Cardiac fibroblast (primary cell): ENCODE measurements around the gene NOL11.

Source experiments
- DNase-seq, 2 donors: peaks; one replicate each; pipeline versions ENCODE4 v3.0.0 to v3.0.0-alpha.2; 2010; ENCODE audit warnings: low read depth in 2 of 2
- H3K4me3 ChIP-seq, 2 donors: replicated peaks in 1 of 2; 1 replicate in 1 of 2; 2 replicates in 1 of 2; pipeline ENCODE4 v1.5.1; 2011; ENCODE audit warnings: low read depth in 2 of 2, low read length in 2 of 2, mild to moderate bottlenecking in 2 of 2, moderate library complexity in 1 of 2
- TF ChIP-seq, protein P1 (sequence below): IDR thresholded peaks from one replicate; pipeline ENCODE4 v1.5.1; 2011; ENCODE audit warnings: low read depth, mild to moderate bottlenecking, low read length, inconsistent platforms

Gene NOL11

DNA sequence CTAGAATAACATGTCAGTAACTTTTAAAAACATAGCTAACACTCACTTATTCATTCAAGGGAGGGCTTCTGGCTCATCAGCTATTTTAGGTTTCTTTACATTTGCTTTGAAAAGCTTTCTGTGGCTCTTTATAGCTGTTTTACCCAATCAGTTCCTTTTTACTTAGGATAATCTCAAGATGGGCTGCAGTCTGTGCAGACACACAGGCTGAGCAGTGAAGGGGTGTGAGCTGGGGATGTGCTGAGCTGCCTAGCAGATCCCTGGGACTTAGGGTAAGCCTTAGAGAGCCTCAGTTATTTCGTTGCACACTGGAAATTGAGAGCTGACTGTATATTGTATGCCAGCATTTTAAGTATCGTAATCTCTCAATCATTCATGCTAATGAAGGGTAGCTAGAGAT is 30.2 kb upstream of the NOL11 start:
- H3K4me3 ChIP-seq = no peak overlapping the region
- TF ChIP-seq, protein P1, sequence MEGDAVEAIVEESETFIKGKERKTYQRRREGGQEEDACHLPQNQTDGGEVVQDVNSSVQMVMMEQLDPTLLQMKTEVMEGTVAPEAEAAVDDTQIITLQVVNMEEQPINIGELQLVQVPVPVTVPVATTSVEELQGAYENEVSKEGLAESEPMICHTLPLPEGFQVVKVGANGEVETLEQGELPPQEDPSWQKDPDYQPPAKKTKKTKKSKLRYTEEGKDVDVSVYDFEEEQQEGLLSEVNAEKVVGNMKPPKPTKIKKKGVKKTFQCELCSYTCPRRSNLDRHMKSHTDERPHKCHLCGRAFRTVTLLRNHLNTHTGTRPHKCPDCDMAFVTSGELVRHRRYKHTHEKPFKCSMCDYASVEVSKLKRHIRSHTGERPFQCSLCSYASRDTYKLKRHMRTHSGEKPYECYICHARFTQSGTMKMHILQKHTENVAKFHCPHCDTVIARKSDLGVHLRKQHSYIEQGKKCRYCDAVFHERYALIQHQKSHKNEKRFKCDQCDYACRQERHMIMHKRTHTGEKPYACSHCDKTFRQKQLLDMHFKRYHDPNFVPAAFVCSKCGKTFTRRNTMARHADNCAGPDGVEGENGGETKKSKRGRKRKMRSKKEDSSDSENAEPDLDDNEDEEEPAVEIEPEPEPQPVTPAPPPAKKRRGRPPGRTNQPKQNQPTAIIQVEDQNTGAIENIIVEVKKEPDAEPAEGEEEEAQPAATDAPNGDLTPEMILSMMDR = no peak
- DNase-seq = no peak

DNA sequence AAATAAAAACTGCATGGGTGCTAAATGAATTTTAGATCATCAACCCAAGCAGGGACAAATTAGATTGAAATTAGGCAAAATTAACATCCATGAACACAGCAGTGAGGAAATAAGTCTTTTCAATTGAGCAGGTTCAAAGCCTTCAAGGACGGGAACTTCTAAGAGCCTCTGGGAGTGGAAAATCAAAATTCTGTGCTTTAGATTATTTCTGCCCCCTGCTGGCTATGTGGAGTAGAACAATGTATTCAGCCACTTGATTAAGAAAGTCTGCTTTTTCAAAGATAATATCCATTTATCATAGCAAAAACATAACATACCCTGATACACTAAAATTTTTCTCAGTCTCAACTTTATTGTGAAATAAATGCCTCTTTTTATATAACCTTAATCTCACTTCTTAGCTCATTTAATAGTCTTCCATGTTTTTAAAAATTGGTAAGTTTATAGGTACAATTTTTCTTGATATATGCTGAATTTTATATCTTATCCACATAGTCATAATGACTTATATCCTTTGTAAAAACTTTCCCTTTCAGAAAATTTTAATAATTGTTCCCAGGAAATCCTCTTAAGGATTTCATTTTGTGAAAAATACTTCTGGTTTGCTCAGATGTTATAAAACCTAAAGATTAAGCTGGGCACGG is 28.1 kb upstream of the NOL11 start:
- no peak overlapping the region for H3K4me3 ChIP-seq
- peak; percentile 82 to 84 for DNase-seq
- TF ChIP-seq, protein P1 = peak; percentile 63

DNA sequence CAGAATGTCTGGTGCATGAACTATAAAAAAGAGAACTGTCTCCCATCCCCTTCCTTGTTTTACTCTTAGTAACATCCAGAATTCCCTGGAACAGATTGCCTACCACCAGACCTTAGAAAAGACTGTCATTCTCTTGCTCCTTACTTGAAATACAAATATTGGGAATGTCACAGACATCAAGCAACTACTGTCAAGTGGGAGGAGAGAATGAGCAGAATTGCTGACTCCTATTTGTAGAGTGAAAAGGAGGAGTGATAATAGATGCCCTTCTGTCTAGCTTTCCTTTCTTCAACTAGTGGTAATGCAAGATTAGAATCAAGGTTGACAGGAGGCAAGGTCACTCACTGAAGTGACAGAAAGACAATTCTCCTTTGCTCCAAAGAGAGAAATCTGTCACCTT is 23.9 kb upstream of the NOL11 start:
- TF ChIP-seq, protein P1 = no peak
- no peak for DNase-seq
- no peak overlapping the region for H3K4me3 ChIP-seq

DNA sequence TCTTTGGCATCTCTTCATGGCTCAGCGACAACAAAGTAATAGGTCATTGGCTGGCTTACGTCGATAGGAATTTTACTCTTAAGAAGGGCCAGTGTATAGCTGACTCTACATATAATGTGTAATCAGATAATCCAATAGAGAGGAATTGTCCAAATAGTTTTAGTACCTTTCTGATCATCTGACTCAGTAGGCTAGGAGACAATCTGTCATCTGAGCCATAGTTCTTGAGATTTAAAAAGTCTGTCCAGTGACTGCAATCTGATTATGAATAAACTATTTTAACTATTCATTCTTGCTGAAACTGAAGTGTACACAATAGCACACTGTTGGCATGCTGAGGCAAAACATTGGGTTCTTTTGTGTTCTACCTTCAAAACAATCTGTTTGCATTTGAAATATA is 21.4 kb upstream of the NOL11 start:
- DNase-seq = no peak
- TF ChIP-seq, protein P1 = no peak

DNA sequence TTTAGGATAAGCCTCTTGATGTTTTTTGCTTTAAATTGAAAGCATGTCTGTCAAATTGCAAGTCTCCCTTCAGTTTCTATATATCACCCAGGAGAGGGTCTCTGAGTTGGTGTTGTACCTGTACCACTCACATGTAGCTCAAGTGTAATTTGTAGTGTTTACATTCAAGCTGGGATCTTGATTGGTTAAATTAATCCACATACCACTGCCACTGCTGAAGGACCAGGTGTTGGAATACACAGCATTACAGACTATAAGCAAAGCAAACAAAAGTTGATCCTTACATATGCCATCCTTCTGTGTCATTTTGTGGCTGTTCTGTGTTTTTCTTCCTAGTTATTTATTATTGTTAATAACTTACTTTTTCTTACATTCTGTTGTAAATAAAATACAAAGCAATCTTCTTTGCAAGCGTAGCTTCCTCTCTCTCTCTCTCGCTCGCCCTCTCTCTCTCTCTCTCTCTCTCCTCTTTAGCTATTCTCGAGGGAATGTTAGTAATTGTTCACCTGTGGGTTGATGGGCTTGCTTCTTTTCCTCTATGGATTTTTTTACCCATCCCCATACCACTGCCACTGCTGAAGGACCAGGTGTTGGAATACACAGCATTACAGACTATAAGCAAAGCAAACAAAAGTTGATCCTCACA is 20.8 kb upstream of the NOL11 start:
- no peak for DNase-seq
- H3K4me3 ChIP-seq = no peak overlapping the region
- TF ChIP-seq, protein P1 = no peak

More for the DNA sequence above, 21.4 kb upstream of the NOL11 start:
- no peak overlapping the region for H3K4me3 ChIP-seq

DNA sequence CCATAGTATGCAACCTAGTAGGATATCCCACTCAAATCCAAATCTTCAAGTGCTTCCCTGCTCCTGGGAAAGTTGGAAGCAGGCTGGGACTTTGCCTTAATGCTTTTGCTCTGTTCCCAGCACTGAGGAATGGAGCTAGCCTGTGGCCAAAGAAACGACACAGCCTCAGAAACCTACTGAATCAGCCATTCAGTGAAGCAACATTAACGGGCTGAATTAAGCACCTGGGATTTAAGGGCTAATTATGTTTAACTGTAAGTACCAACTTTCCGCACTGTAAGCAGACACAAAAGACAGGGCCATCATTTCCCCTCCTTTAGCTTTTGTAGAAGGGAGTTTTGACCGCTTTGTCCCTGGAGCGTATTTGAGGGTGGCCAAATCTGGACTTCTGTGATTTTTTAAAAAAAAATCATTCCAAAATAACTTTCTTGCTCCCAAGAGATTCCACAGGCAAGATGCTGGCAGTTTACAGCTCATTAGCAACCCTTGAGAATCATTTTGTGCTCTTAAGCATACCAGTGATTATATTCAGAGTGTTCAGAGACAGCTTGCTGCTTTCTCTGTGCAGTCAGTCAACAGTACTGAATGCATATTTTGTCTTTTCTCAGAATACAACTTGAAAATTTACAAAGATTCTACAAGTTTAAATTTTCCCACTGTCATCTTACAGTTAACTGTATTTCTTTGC is 17.6 kb upstream of the NOL11 start:
- TF ChIP-seq, protein P1 = no peak
- DNase-seq = no peak
- no peak overlapping the region for H3K4me3 ChIP-seq
